B cell (primary cell): ENCODE results near the gene NTN3. TPM values are rescaled to one million over a fixed set of nuclear protein-coding genes. Genes with fewer than 3 reads are reported as not detected.
A peak's percentile ranks its signal among the peaks of the same experiment; 100 is the strongest.

ENCODE experiments used
- ATAC-seq: fragments of 200-7000 bp; cut with Tn5 transposase; one replicate; pipeline ENCODE4 v1.10.0; 2021; ENCODE audit warnings: low read depth, mild to moderate bottlenecking, moderate number of reproducible peaks, moderate library complexity
- CTCF ChIA-PET: fragments of 350-600 bp; sonication (Branson Sonifier 250); formaldehyde crosslinking; loops from one replicate; lab custom pipeline; 2021; ENCODE audit warnings: antibody characterized with exemption, inconsistent platforms; lab: Charles Lee
- POLR2A ChIA-PET: fragments of 350-600 bp; sonication (Branson Sonifier 250); formaldehyde crosslinking; loops from one replicate; lab custom pipeline; 2021; ENCODE audit warnings: antibody characterized with exemption; lab: Charles Lee
- DNase-seq: peaks from one replicate; pipeline ENCODE4 v3.0.0; 2013
- H2AFZ ChIP-seq: 2 replicates; pipeline ENCODE4 v1.6.1; 2012; ENCODE audit warnings: mild to moderate bottlenecking, low read depth, low read length; ENCODE audit not compliant: insufficient read depth, poor library complexity, severe bottlenecking
- H3K27ac ChIP-seq, 2 donors: 1 replicate in 1 of 2; 2 replicates in 1 of 2; pipeline ENCODE4 v1.5.1; 2012 to 2013; ENCODE audit warnings: low read length in 2 of 2, mild to moderate bottlenecking in 2 of 2, moderate library complexity in 1 of 2
- H3K27me3 ChIP-seq, 4 experiments: fragments of 200-600 bp in 1 of 4; sonication (generic) in 1 of 4; replicated peaks in 1 of 4; 1 replicate in 2 of 4; 2 replicates in 2 of 4; pipeline versions ENCODE4 v1.6.1 to v1.7.0; 2013 to 2016; ENCODE audit warnings: low read length in 3 of 4, mild to moderate bottlenecking in 2 of 4, mixed read lengths in 1 of 4, moderate library complexity in 1 of 4; ENCODE audit not compliant: insufficient read depth in 4 of 4, control insufficient read depth in 3 of 4; ENCODE audit errors: control extremely low read depth in 1 of 4
- H3K36me3 ChIP-seq, 2 experiments: replicated peaks in 1 of 2; 1 replicate in 1 of 2; 2 replicates in 1 of 2; pipeline versions ENCODE4 v1.6.1 to v1.7.1; 2013; ENCODE audit warnings: low read length in 1 of 2; ENCODE audit not compliant: insufficient read depth in 2 of 2, control insufficient read depth in 1 of 2; ENCODE audit errors: control extremely low read depth in 1 of 2, extremely low read depth in 1 of 2
- H3K4me1 ChIP-seq, 2 donors: fragments of 200-600 bp in 1 of 2; sonication (generic) in 1 of 2; 1 replicate in 1 of 2; 2 replicates in 1 of 2; pipeline versions ENCODE4 v1.5.1 to v1.6.1; 2013 to 2017; ENCODE audit warnings: low read length in 2 of 2; ENCODE audit not compliant: control insufficient read depth in 2 of 2, insufficient read depth in 2 of 2
- H3K4me2 ChIP-seq: replicated peaks from 2 replicates; pipeline ENCODE3; 2012; ENCODE audit warnings: mild to moderate bottlenecking, low read depth, low read length; ENCODE audit not compliant: poor library complexity, severe bottlenecking
- H3K4me3 ChIP-seq, 5 experiments: fragments of 200-600 bp in 1 of 5; sonication (generic) in 1 of 5; 1 replicate in 3 of 5; 2 replicates in 2 of 5; pipeline versions ENCODE4 v1.5.1 to v1.7.0; 2011 to 2016; ENCODE audit warnings: low read length in 4 of 5, mild to moderate bottlenecking in 4 of 5, low read depth in 2 of 5, control low read depth in 1 of 5, moderate library complexity in 1 of 5; ENCODE audit not compliant: insufficient read depth in 1 of 5; ENCODE audit errors: control extremely low read depth in 1 of 5, extremely low read depth in 1 of 5
- H3K79me2 ChIP-seq: fragments of 200-600 bp; sonication (generic); one replicate; pipeline ENCODE4 v1.6.0; 2016; ENCODE audit warnings: low read length; ENCODE audit not compliant: control insufficient read depth, insufficient read depth
- H3K9ac ChIP-seq: fragments of 200-600 bp; sonication (generic); 2 replicates; pipeline ENCODE4 v1.6.1; 2017; ENCODE audit warnings: mild to moderate bottlenecking, low read length, moderate library complexity
- H3K9me3 ChIP-seq, 3 donors: one replicate each; pipeline versions ENCODE4 v1.6.1 to v1.7.1; 2013; ENCODE audit warnings: low read length in 2 of 3; ENCODE audit not compliant: control insufficient read depth in 2 of 3, insufficient read depth in 1 of 3; ENCODE audit errors: control extremely low read depth in 1 of 3
- H4K20me1 ChIP-seq: 2 replicates; pipeline ENCODE4 v1.6.0; 2012; ENCODE audit warnings: mild to moderate bottlenecking, low read length; ENCODE audit not compliant: insufficient read depth, control insufficient read depth, poor library complexity, severe bottlenecking
- H3K27ac Mint-ChIP-seq: one replicate; pipeline ENCODE4 v1.8.0; 2021; ENCODE audit warnings: mixed read lengths
- H3K27me3 Mint-ChIP-seq: one replicate; pipeline ENCODE4 v1.8.0; 2021; ENCODE audit warnings: mixed read lengths
- H3K4me1 Mint-ChIP-seq: one replicate; pipeline ENCODE4 v1.8.0; 2021; ENCODE audit warnings: mixed read lengths
- H3K4me3 Mint-ChIP-seq: one replicate; pipeline ENCODE4 v1.8.0; 2021; ENCODE audit warnings: mixed read lengths
- H3K9me3 Mint-ChIP-seq: one replicate; pipeline ENCODE4 v1.8.0; 2022; ENCODE audit warnings: mixed read lengths; ENCODE audit not compliant: insufficient read depth
- EZH2 ChIP-seq: IDR thresholded peaks from 2 replicates; pipeline ENCODE4 v1.6.1; 2012; ENCODE audit warnings: borderline replicate concordance, low read depth, mild to moderate bottlenecking, moderate library complexity, low read length; ENCODE audit not compliant: insufficient read depth, poor library complexity, severe bottlenecking
- WGBS: methylation state at CpG from one replicate; pipeline ENCODE4 v1.1.5; 2013; ENCODE audit warnings: missing lambda C conversion rate; ENCODE audit not compliant: insufficient coverage; 5-methylcytosine and 5-hydroxymethylcytosine counted together
- intact Hi-C: fragments of 100-400 bp; cut with micrococcal nuclease; formaldehyde crosslinking; loops from one replicate; pipeline ENCODE4 v1.10.0; 2022
- polyA plus RNA-seq: library from polyadenylated mRNA; depleted of rRNA; stranded (reverse); fragments of >200 nt; gene quantifications from 2 replicates; pipeline ENCODE4 v1.2.3, GENCODE V29; 2012
- total RNA-seq, 2 donors: library from RNA; stranded (reverse); fragments of 120-200 nt in 1 of 2; gene quantifications; 1 replicate in 1 of 2; 2 replicates in 1 of 2; pipeline versions ENCODE4 v1.2.3 to v1.2.4, GENCODE V29; 2013 to 2022
- TF ChIP-seq, protein P1 (sequence below): fragments of 200-600 bp; IDR thresholded peaks from one replicate; pipeline ENCODE4 v1.8.0; 2022; ENCODE audit warnings: antibody characterized with exemption, mild to moderate bottlenecking

Gene NTN3
- total and polyA plus RNA-seq, 2 donors (not counting 1 experiment from before 2014, with no cell fraction given): not detected

DNA sequence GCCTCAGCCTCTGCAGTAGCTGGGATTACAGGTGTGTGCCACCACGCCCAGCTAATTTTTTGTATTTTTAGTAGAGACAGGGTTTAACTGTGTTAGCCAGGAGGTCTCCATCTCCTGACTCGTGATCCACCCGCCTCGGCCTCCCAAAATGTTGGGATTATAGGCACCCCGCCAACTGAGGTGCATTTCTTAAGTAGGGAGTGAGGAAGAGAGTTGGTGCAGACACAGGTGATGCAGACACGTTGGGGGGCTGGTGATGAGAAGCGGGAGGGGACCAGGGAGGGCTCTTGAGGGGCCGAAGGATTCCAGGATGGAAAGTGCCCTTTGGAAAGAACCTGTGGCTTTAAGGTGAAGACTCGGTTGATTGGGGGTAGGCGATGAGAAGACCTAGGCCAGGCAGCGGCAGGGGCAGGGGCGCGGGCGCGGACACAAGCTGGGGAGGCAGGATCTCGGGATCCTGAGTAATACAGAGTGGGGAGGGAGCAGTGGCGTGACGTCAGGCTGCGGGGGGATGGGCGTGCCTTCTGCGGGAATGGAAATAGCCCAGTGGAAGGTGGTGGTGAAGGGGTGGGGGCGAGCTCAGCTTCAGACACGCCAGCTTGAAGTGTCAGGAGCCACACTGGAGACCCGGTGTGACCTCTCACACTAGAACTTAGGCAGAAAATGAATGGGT is 40.2 kb downstream of the NTN3 start:
- Histone ChIP-seq H3K4me2 (peak overlapping the region; percentile 76), H3K79me2 (peaks cover 54% of the 10 kb centered on the region), H3K9ac (no peak overlapping the region), H3K4me1 (peaks cover 81 to 89% of the 10 kb centered on the region in 2 donors), H3K36me3 (no peaks in the 10 kb centered on the region), H3K27me3 (no peaks in the 10 kb centered on the region), H3K9me3 (no peaks in the 10 kb centered on the region), H2AFZ (no peak overlapping the region), H4K20me1 (peaks cover 18% of the 10 kb centered on the region), H3K4me3 (no peak overlapping the region), H3K27ac (peak overlapping the region in 1 of 2 donors; percentile 100)
- Mint-ChIP-seq H3K4me1 (peaks cover 81% of the 10 kb centered on the region), H3K27me3 (no peaks in the 10 kb centered on the region), H3K9me3 (no peaks in the 10 kb centered on the region), H3K27ac (peak overlapping the region; percentile 70), H3K4me3 (peak overlapping the region; percentile 34)
- intact Hi-C loops: loop anchor here (2.0 kb wide), 1 partner anchor 170 kb away; the partner anchor contains the start of gene ABCA3
- POLR2A ChIA-PET: interaction anchor here (0.9 kb wide), 1 partner anchor 44 kb away, joined by 5 read pairs; no protein-coding TSS in a partner anchor
- TF ChIP-seq, protein P1, sequence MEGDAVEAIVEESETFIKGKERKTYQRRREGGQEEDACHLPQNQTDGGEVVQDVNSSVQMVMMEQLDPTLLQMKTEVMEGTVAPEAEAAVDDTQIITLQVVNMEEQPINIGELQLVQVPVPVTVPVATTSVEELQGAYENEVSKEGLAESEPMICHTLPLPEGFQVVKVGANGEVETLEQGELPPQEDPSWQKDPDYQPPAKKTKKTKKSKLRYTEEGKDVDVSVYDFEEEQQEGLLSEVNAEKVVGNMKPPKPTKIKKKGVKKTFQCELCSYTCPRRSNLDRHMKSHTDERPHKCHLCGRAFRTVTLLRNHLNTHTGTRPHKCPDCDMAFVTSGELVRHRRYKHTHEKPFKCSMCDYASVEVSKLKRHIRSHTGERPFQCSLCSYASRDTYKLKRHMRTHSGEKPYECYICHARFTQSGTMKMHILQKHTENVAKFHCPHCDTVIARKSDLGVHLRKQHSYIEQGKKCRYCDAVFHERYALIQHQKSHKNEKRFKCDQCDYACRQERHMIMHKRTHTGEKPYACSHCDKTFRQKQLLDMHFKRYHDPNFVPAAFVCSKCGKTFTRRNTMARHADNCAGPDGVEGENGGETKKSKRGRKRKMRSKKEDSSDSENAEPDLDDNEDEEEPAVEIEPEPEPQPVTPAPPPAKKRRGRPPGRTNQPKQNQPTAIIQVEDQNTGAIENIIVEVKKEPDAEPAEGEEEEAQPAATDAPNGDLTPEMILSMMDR: no peak
- TF ChIP-seq EZH2: no peak
- 91% methylated on average over 23 of the region's 24 CpGs for WGBS
- ATAC-seq (no peak), DNase-seq (peak; percentile 34)
- CTCF ChIA-PET: interaction anchor here (0.7 to 2.2 kb wide), 2 partner anchors 11 to 303 kb away, joined by 3 to 9 read pairs; no protein-coding TSS in a partner anchor
